Neural cell (in vitro differentiated cells): ENCODE results near the gene KRTAP10-10. TPM values are rescaled to one million over a fixed set of nuclear protein-coding genes. Genes with fewer than 3 reads are reported as not detected.

Source experiments
- H2AFZ ChIP-seq: fragments of 200-600, 300-800 bp; sonication (generic), shearing (Covaris generic); 2 replicates; pipeline ENCODE4 v1.6.0; 2014; ENCODE audit warnings: low read depth, mild to moderate bottlenecking, antibody characterized with exemption, low read length, moderate library complexity
- H3F3A ChIP-seq: fragments of 200-600 bp; shearing (Covaris generic); 2 replicates; pipeline ENCODE4 v1.6.1; 2016; ENCODE audit warnings: mild to moderate bottlenecking, moderate library complexity, mixed read lengths, antibody characterized with exemption, low read length; ENCODE audit not compliant: insufficient read depth, poor library complexity, severe bottlenecking
- H3K27ac ChIP-seq: fragments of 200-600, 300-800 bp; sonication (generic), shearing (Covaris generic); 2 replicates; pipeline ENCODE4 v1.5.1; 2014; ENCODE audit warnings: mild to moderate bottlenecking, low read length, moderate library complexity
- H3K27me3 ChIP-seq: fragments of 300-800, 200-600 bp; sonication (generic), shearing (Covaris generic); 2 replicates; pipeline ENCODE4 v1.6.0; 2014; ENCODE audit warnings: mild to moderate bottlenecking, low read depth, low read length, moderate library complexity; ENCODE audit not compliant: insufficient read depth
- H3K36me3 ChIP-seq: fragments of 300-800, 200-600 bp; sonication (generic), shearing (Covaris generic); 2 replicates; pipeline ENCODE4 v1.5.1; 2014; ENCODE audit warnings: mild to moderate bottlenecking, antibody characterized with exemption, low read length, moderate library complexity; ENCODE audit not compliant: insufficient read depth
- H3K4me2 ChIP-seq: fragments of 300-800, 200-600 bp; sonication (generic), shearing (Covaris generic); 2 replicates; pipeline ENCODE4 v1.6.0; 2014; ENCODE audit warnings: mild to moderate bottlenecking, low read length
- H3K4me3 ChIP-seq: fragments of 300-800, 200-600 bp; sonication (generic), shearing (Covaris generic); 2 replicates; pipeline ENCODE4 v1.5.1; 2014; ENCODE audit warnings: mild to moderate bottlenecking, low read length, moderate library complexity
- H3K79me2 ChIP-seq: fragments of 200-600 bp; shearing (Covaris generic); replicated peaks from 2 replicates; pipeline ENCODE4 v1.6.0; 2014; ENCODE audit warnings: mild to moderate bottlenecking, low read length, moderate library complexity; ENCODE audit not compliant: insufficient read depth
- H3K9ac ChIP-seq: fragments of 300-800, 200-600 bp; sonication (generic), shearing (Covaris generic); 2 replicates; pipeline ENCODE4 v1.6.1; 2016; ENCODE audit warnings: mild to moderate bottlenecking, low read length, mixed read lengths
- H3K9me2 ChIP-seq: fragments of 200-600 bp; shearing (Covaris generic); 2 replicates; pipeline ENCODE4 v1.6.1; 2016; ENCODE audit warnings: mild to moderate bottlenecking, low read length, mixed read lengths; ENCODE audit not compliant: insufficient read depth
- H3K9me3 ChIP-seq: fragments of 200-600, 300-800 bp; sonication (generic), shearing (Covaris generic); 2 replicates; pipeline ENCODE4 v1.6.1; 2016; ENCODE audit warnings: mild to moderate bottlenecking, mixed run types, low read length, moderate library complexity, mixed read lengths
- H4K20me1 ChIP-seq: fragments of 200-600 bp; shearing (Covaris generic); 2 replicates; pipeline ENCODE4 v1.6.1; 2016; ENCODE audit warnings: mild to moderate bottlenecking, mixed run types; ENCODE audit not compliant: insufficient read depth
- EP300 ChIP-seq: fragments of 450-650 bp; conservative IDR thresholded peaks from 2 replicates; pipeline ENCODE4 v1.6.1; 2014; ENCODE audit warnings: antibody characterized with exemption, mild to moderate bottlenecking, moderate library complexity; ENCODE audit not compliant: poor library complexity, severe bottlenecking
- EZH2 ChIP-seq: fragments of 200-600, 300-800 bp; shearing (Covaris generic), sonication (generic); IDR thresholded peaks from 2 replicates; pipeline ENCODE4 v1.6.1; 2014; ENCODE audit warnings: antibody characterized with exemption, low read length, borderline replicate concordance, mild to moderate bottlenecking; ENCODE audit not compliant: insufficient read depth, poor library complexity, severe bottlenecking
- MXI1 ChIP-seq: fragments of 450-650 bp; conservative IDR thresholded peaks from 2 replicates; pipeline ENCODE4 v1.6.1; 2014; ENCODE audit warnings: antibody characterized with exemption, mild to moderate bottlenecking; ENCODE audit not compliant: poor library complexity, severe bottlenecking
- POLR2AphosphoS5 ChIP-seq: IDR thresholded peaks from 2 replicates; pipeline ENCODE4 v1.6.1; 2012
- RAD21 ChIP-seq: fragments of 450-650 bp; conservative IDR thresholded peaks from 2 replicates; pipeline ENCODE4 v1.6.1; 2014; ENCODE audit warnings: antibody characterized with exemption, mild to moderate bottlenecking, moderate library complexity
- TAF1 ChIP-seq: IDR thresholded peaks from 2 replicates; pipeline ENCODE4 v1.6.1; 2012; ENCODE audit warnings: low read depth
- polyA plus RNA-seq: library from polyadenylated mRNA; depleted of rRNA; stranded (reverse); fragments of >200 nt; gene quantifications from 2 replicates; pipeline ENCODE4 v1.2.3, GENCODE V29; 2014
- TF ChIP-seq, protein P1 (sequence below): IDR thresholded peaks from 2 replicates; pipeline ENCODE4 v1.6.1; 2012; ENCODE audit warnings: borderline replicate concordance

KRTAP10-10 gene
- polyA plus RNA-seq, 1 donor from 2014 or later, result not detected

DNA sequence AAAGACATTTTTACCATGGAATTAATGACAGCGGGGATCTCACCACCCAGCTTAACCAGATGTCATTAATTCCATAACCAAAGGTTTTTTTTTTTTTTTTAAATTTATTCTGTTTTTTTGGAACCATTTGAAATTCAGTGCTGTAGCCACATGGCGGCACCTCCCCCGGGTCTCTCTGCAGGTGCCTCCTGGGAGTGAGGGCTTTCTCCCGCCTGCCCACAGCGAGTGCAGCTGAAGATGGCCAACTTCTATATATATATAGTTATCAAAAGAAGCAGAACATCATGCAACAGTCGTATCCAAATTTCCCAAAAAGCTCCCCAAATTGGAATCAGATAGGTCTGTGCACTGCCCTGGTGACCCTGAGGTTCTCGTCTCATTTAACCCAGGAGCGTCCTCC, 21.7 kb upstream of the KRTAP10-10 start:
- Histone ChIP-seq H3K9me3 (no peaks in the 10 kb centered on the region), H3K36me3 (no peaks in the 10 kb centered on the region), H3K9ac (no peak overlapping the region), H3K4me3 (no peak overlapping the region), H4K20me1 (no peaks in the 10 kb centered on the region), H3K79me2 (no peaks in the 10 kb centered on the region), H3K27ac (no peak overlapping the region), H2AFZ (no peak overlapping the region), H3K9me2 (no peaks in the 10 kb centered on the region), H3F3A (no peaks in the 10 kb centered on the region), H3K4me2 (no peak overlapping the region), H3K27me3 (no peaks in the 10 kb centered on the region)
- TF ChIP-seq MXI1 (no peak), EZH2 (no peak)
- TF ChIP-seq, protein P1, sequence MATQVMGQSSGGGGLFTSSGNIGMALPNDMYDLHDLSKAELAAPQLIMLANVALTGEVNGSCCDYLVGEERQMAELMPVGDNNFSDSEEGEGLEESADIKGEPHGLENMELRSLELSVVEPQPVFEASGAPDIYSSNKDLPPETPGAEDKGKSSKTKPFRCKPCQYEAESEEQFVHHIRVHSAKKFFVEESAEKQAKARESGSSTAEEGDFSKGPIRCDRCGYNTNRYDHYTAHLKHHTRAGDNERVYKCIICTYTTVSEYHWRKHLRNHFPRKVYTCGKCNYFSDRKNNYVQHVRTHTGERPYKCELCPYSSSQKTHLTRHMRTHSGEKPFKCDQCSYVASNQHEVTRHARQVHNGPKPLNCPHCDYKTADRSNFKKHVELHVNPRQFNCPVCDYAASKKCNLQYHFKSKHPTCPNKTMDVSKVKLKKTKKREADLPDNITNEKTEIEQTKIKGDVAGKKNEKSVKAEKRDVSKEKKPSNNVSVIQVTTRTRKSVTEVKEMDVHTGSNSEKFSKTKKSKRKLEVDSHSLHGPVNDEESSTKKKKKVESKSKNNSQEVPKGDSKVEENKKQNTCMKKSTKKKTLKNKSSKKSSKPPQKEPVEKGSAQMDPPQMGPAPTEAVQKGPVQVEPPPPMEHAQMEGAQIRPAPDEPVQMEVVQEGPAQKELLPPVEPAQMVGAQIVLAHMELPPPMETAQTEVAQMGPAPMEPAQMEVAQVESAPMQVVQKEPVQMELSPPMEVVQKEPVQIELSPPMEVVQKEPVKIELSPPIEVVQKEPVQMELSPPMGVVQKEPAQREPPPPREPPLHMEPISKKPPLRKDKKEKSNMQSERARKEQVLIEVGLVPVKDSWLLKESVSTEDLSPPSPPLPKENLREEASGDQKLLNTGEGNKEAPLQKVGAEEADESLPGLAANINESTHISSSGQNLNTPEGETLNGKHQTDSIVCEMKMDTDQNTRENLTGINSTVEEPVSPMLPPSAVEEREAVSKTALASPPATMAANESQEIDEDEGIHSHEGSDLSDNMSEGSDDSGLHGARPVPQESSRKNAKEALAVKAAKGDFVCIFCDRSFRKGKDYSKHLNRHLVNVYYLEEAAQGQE, result no peak

DNA sequence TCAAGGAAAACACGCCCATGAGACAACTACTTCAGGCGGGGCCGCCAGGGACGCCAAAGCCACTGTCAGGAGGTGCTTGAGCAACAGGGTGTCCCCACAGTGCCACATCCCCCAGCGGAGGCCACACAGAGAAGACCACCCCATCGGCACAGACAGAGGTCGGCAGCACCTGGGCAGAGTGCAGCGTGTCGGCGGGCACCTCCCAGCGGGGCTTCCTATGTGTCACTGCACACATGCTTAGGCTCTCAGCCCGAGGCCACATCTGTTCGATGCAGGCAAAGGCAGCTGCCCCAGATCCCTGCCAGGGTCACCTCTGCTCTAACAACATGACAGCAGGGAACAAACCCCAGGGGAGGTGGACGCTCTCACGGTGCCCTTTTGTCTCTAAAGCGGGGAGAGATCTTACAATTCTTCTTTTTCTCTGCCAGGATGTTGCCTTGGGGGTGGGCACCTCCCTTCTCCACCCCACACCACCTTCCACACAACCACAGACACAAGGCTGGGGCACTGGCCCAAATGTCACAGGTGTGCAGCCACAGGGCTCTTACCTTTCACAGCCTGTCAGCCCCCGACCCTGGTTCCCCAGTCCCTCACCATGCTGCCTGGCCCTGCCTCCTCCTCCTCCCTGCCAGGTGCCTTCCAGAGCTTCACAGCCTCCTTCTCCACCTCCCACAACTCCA, 21.1 kb upstream of the KRTAP10-10 start:
- no peaks in the 10 kb centered on the region for H3K9me3 ChIP-seq
- H3K79me2 ChIP-seq, result no peaks in the 10 kb centered on the region
- H2AFZ ChIP-seq, result no peak overlapping the region
- no peak overlapping the region for H3K27ac ChIP-seq
- no peaks in the 10 kb centered on the region for H3F3A ChIP-seq
- TF ChIP-seq, protein P1, result no peak
- TF ChIP-seq MXI1 (no peak), TAF1 (no peak), POLR2AphosphoS5 (no peak), EP300 (no peak), RAD21 (no peak)
- H4K20me1 ChIP-seq, result no peaks in the 10 kb centered on the region
- no peaks in the 10 kb centered on the region for H3K9me2 ChIP-seq
- H3K4me2 ChIP-seq, result no peak overlapping the region
- no peaks in the 10 kb centered on the region for H3K36me3 ChIP-seq
- no peak overlapping the region for H3K4me3 ChIP-seq
- no peak overlapping the region for H3K9ac ChIP-seq
- no peaks in the 10 kb centered on the region for H3K27me3 ChIP-seq
